Nephron progenitor cell (in vitro differentiated cells): ENCODE data around the gene HIC1.

Source experiments
- DNase-seq: peaks from one replicate; pipeline ENCODE4 v3.0.0; 2021
- H3K27ac Mint-ChIP-seq: 2 replicates; pipeline ENCODE4 v1.8.0; 2021; ENCODE audit warnings: mild to moderate bottlenecking, moderate library complexity, mixed read lengths
- H3K27me3 Mint-ChIP-seq: 2 replicates; pipeline ENCODE4 v1.8.0; 2021; ENCODE audit warnings: mild to moderate bottlenecking, low read depth, mixed read lengths; ENCODE audit not compliant: poor library complexity
- H3K36me3 Mint-ChIP-seq: 2 replicates; pipeline ENCODE4 v1.8.0; 2021; ENCODE audit warnings: low read depth, mixed read lengths
- H3K4me1 Mint-ChIP-seq: 2 replicates; pipeline ENCODE4 v1.8.0; 2021; ENCODE audit warnings: mixed read lengths
- H3K4me3 Mint-ChIP-seq: 2 replicates; pipeline ENCODE4 v1.8.0; 2021; ENCODE audit warnings: mild to moderate bottlenecking, moderate library complexity, mixed read lengths
- H3K9me3 Mint-ChIP-seq: 2 replicates; pipeline ENCODE4 v1.8.0; 2021; ENCODE audit warnings: mild to moderate bottlenecking, moderate library complexity, mixed read lengths
- CTCF ChIP-seq: fragments of 200-600 bp; sonication (generic); IDR thresholded peaks from 2 replicates; pipeline ENCODE4 v1.5.0; 2021; ENCODE audit warnings: antibody characterized with exemption

HIC1 gene

GRCh38 chr17:2020721-2021120 lies 34.2 kb upstream of the HIC1 start:
- TF ChIP-seq CTCF: no peak
- Mint-ChIP-seq H3K4me3 (no peak overlapping the region), H3K27me3 (peaks cover 75% of the 10 kb centered on the region), H3K9me3 (no peaks in the 10 kb centered on the region), H3K36me3 (no peaks in the 10 kb centered on the region), H3K27ac (peak overlapping the region; percentile 25), H3K4me1 (peaks cover 52% of the 10 kb centered on the region)
- no peak for DNase-seq

- Mint-ChIP-seq H3K27ac (no peak overlapping the region), H3K36me3 (no peaks in the 10 kb centered on the region), H3K4me1 (peaks cover 49% of the 10 kb centered on the region), H3K27me3 (peaks cover 87% of the 10 kb centered on the region), H3K9me3 (peaks cover 4% of the 10 kb centered on the region), H3K4me3 (no peak overlapping the region)
- DNase-seq: no peak
- no peak for TF ChIP-seq CTCF
These were observed 32.2 kb upstream of the HIC1 start for GRCh38 chr17:2022647-2023240.

GRCh38 chr17:2023256-2023655 lies 31.6 kb upstream of the HIC1 start:
- peaks cover 49% of the 10 kb centered on the region for H3K4me1 Mint-ChIP-seq
- no peaks in the 10 kb centered on the region for H3K36me3 Mint-ChIP-seq
- peak overlapping the region; percentile 47 for H3K4me3 Mint-ChIP-seq
- DNase-seq: no peak
- H3K27ac Mint-ChIP-seq: no peak overlapping the region
- peaks cover 87% of the 10 kb centered on the region for H3K27me3 Mint-ChIP-seq
- TF ChIP-seq CTCF: no peak
- peaks cover 4% of the 10 kb centered on the region for H3K9me3 Mint-ChIP-seq

- no peak for TF ChIP-seq CTCF
- Mint-ChIP-seq H3K36me3 (no peaks in the 10 kb centered on the region), H3K27me3 (peaks cover 87% of the 10 kb centered on the region), H3K27ac (no peak overlapping the region), H3K9me3 (peaks cover 4% of the 10 kb centered on the region), H3K4me1 (peaks cover 49% of the 10 kb centered on the region), H3K4me3 (peak overlapping the region; percentile 79)
- peak; percentile 79 for DNase-seq
These were observed 31.0 kb upstream of the HIC1 start for GRCh38 chr17:2023692-2024571.

- DNase-seq: no peak
- H3K36me3 Mint-ChIP-seq: no peaks in the 10 kb centered on the region
- peaks cover 4% of the 10 kb centered on the region for H3K9me3 Mint-ChIP-seq
- TF ChIP-seq CTCF: no peak
- H3K4me1 Mint-ChIP-seq: peaks cover 43% of the 10 kb centered on the region
- H3K27ac Mint-ChIP-seq: no peak overlapping the region
- peak overlapping the region; percentile 79 for H3K4me3 Mint-ChIP-seq
- peaks cover 87% of the 10 kb centered on the region for H3K27me3 Mint-ChIP-seq
These were observed 30.2 kb upstream of the HIC1 start for GRCh38 chr17:2024572-2025219.
